HG03280 (cell line): Measurements from ENCODE around the gene PSMG3.

Source experiments
- ATAC-seq: cut with Tn5 transposase; IDR thresholded peaks from one replicate; pipeline ENCODE4 v1.9.1; 2021; ENCODE audit warnings: mild to moderate bottlenecking, moderate library complexity; ENCODE audit not compliant: unreplicated experiment

The PSMG3 gene

GRCh38 chr7:1546909-1547776 is 22.7 kb downstream of the PSMG3 start:
- ATAC-seq = no peak

DNA sequence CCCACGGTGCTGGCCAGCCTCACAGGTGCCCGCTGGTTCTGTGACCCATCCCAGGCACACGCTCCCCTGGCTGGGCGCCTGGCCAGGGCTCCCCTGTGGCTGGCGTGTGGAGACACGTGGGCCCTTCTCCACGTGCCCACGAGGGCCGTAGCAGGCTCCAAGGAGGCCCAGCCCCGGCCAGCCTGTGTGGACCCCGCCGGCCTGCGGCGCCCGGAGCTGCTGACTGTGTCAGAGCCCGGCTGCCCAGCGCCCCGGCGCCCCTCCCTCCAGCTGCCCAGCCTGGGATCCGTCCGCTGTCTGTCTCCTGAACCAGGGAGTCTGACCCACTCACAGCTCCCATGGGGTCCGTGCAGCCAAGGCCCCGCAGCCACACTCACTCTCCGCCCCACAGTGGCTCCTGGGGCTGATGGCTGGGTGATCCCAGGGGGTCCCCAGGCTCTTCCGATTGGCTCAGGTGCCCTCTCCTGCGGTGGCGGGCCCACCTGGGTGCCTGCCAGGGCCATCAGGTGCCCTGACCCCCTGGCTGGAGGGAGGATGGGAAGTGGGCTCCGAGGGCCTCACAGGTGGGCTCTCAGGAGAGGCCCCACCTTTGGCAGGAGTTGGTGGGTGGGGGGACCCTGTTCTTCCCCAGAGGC is 23.4 kb downstream of the PSMG3 start:
- no peak for ATAC-seq

DNA sequence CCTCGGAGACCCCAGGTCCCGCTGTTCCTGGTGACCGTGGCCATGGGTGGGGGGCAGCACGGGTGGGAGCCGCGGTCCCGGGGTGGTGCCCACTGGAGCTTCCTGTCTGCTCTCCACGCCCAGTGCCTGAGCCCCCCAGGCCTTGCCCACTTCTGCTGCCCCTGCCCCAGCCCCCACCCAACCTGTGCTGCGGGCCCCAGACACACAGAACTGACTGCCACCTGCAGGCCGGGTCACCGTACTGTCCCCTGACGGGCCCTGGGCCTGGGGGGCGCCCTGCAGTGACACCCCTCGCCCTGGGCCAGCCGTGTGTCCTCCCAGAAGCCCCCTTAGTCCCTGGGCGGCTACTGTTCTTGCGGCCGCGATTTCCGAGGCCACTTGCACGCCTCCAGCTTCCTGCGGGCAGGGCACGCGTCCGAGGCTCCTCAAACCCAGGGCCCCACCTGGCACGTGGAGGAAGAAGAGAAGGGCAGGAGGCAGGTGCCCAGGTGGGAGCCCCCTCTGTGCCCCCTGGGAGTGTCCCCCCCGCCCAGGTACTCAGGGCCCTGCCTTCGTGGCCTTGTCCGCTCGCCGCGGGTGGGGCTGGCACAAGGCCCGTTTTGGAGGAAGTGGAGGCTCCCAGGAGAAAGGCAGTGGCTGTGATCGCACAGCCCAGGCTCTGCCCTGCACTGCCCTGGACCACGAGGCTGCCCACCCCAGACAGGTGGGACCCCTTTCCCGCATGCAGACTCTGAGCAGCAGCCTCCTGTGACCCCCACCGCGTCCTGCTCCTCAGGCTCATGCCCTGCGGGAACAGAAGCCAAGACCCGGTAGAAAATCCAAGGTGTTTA is 24.2 kb downstream of the PSMG3 start:
- ATAC-seq = no peak

DNA sequence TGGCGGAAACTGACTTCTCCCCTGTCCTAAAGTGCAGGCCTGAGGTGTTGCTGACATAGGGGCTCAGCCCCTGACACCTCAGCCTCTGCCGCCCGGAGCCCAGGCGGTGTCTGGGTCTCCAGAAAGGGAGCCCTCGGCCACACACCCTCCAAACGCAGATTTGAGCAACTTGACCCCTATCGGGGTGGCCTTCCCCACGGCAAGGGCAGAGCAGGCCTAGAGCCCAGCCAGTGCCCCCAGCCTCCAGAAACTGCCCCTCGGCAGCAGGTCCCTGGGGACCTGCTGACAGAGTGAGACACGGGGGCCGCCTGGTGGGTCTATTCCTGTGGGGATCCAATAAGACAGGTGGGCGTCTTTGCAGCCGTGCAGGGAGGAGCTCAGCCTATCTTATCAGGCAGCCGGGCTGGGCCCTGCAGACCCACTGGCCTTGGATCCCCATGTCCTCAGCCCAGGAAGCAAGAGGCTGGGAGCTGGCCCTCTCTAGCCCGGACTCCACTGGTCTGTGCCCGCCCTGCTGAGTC is 24.9 kb downstream of the PSMG3 start:
- ATAC-seq = no peak

- ATAC-seq = no peak
Observed at GRCh38 chr7:1544178-1544895, 25.5 kb downstream of the PSMG3 start.

- no peak for ATAC-seq
Observed at GRCh38 chr7:1543826-1544177, 26.0 kb downstream of the PSMG3 start.

- ATAC-seq = no peak
Observed at GRCh38 chr7:1542841-1543747, 26.7 kb downstream of the PSMG3 start.

DNA sequence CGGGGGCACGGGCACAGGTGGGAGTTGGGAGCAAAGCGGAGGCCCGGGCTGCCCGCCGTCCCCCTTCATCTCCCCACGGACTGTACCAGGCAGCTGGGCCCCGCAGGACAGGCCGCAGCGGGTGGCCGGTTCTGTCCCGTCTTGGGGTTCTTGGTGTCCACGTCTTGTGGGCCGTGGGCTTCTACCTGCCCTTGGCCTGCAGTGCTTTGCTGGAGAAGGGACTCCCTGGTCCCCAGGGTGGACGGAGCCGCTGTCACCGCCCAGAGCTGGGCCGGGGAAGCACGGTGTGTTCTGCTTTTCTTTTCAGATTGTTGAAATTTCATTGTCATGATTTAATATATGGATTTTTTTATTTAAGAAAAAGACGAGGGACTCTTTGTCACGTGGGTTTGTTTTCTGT is 27.5 kb downstream of the PSMG3 start:
- no peak for ATAC-seq

- no peak for ATAC-seq
Observed at GRCh38 chr7:1541431-1542162, 28.2 kb downstream of the PSMG3 start.

DNA sequence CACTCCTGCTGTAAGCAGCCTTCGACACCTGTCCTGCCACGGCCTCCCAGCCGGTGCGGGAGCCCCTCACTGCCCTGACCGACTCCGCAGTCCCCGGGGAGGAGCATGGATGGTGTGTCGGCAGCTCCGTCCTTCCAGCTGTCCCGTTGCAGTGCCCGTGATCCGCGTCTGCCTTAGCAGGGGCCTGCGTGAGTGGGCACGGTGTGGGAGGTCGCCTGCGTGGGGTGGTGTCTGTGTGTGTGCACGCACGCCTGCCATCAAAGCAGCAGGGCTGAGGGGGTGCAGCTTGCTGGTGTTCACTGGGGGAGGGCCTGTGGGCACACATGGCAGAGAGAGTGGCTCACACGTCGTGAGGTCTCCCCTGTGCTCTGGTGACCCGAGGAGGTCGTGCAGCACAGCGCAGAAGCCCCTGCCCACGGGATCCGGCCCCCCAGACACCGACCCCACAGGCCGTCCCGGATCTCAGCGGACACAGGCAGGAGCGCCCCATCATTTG is 29.0 kb downstream of the PSMG3 start:
- no peak for ATAC-seq

GRCh38 chr7:1539882-1540775 is 29.7 kb downstream of the PSMG3 start:
- no peak for ATAC-seq

GRCh38 chr7:1539181-1539881 is 30.5 kb downstream of the PSMG3 start:
- ATAC-seq = no peak

- ATAC-seq = no peak
Observed at GRCh38 chr7:1538544-1539180, 31.2 kb downstream of the PSMG3 start.

- no peak for ATAC-seq
Observed at GRCh38 chr7:1537535-1538412, 32.1 kb downstream of the PSMG3 start.

DNA sequence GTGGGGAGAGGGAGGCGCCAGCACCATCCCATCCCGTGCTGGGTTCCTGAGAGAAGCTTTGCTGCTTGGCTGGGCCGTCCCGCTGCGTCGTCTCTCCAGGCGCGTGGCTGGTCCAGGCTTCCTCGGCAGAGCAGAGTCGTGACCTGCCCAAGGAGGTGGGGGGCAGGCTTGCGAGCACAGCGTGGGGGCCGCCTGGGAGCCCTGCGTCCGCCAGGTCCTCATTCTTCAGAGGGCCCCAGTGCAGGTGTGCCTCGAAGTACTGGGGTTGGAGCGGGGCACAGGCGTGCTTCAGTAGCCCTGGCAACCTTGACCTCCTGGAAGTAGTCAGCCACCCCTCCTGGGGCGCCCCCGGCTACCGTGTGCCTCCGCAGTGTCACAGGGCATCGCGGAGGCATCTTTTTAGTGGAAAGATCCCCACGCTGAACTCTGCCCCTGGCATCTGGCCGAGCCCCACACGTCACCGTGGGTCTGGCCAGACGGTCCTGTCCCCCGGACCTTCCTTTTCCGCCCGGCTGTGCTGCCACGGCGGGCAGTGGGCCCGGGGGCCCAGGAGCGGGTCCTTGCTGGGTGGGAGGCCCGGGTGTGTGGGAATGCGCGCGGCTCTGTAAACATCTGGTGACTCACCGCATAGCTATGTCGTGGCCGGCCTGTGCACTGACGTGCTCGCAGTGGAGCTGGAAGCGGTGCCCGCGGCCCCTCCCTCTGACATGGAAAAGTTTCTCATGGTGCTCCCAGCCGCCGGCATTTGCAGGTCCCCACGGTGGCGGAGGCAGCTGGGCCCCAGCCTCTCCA is 32.9 kb downstream of the PSMG3 start:
- ATAC-seq = no peak
